ENCODE data around the gene AGO4. TPM values are rescaled to one million over a fixed set of nuclear protein-coding genes. Genes with fewer than 3 reads are reported as not detected.

AGO4 gene
- total RNA-seq, 1 experiment from 2014 or later: 12.8 TPM

GRCh38 chr1:35860696-35861095, 52.9 kb downstream of the AGO4 start:
- H2BK12ac ChIP-seq (ENCODE audit: insufficient read length, low read depth, low read length): no peak overlapping the region
- DNase-seq: no peak
- H4K8ac ChIP-seq (replicated peaks; ENCODE audit: insufficient read length, low read depth, low read length): no peak overlapping the region
- no peak overlapping the region for H2AK5ac ChIP-seq (ENCODE audit: insufficient read length, low read length)
- Mint-ChIP-seq H3K9me3 (no peaks in the 10 kb centered on the region), H3K4me1 (peaks cover 0 to 3% of the 10 kb centered on the region in 2 experiments; a peak in 1 of 4 replicates), H3K36me3 (ENCODE audit: insufficient read depth in 1 of 3, low read depth in 3 of 3) (peaks cover 0 to 7% (median 6%) of the 10 kb centered on the region in 3 experiments; a peak in 3 of 7 replicates), H3K27ac (no peak overlapping the region), H3K27me3 (ENCODE audit: low read depth) (no peaks in the 10 kb centered on the region), H3K4me3 (no peak overlapping the region)
- H3K4me2 ChIP-seq (ENCODE audit: insufficient read depth, insufficient read length, low read length): no peak overlapping the region
- no peak overlapping the region for H3K27ac ChIP-seq (ENCODE audit: insufficient read length, low read depth, low read length)
- H3K27me3 ChIP-seq (ENCODE audit: insufficient read depth, low read length): no peaks in the 10 kb centered on the region
- H3K23me2 ChIP-seq (ENCODE audit: insufficient read length, low read depth, low read length, poor library complexity, severe bottlenecking): no peaks in the 10 kb centered on the region
- H3K18ac ChIP-seq (ENCODE audit: insufficient read length, low read depth, low read length): no peak overlapping the region
- no peak overlapping the region for H4K91ac ChIP-seq (ENCODE audit: insufficient read length, low read depth, low read length)
- H3K9me3 ChIP-seq (ENCODE audit: control insufficient read depth, low read depth, low read length): no peaks in the 10 kb centered on the region
- no peak overlapping the region for H2BK20ac ChIP-seq (ENCODE audit: low read depth, low read length, poor library complexity, severe bottlenecking)
- no peaks in the 10 kb centered on the region for H3K4me1 ChIP-seq (ENCODE audit: insufficient read depth, low read length)
- no peaks in the 10 kb centered on the region for H3K79me1 ChIP-seq (ENCODE audit: insufficient read depth, low read depth, low read length, poor library complexity, severe bottlenecking)
- no peak overlapping the region for H3K4ac ChIP-seq (ENCODE audit: low read depth, low read length)
- H2BK5ac ChIP-seq (ENCODE audit: insufficient read length, low read length): no peak overlapping the region
- no peak overlapping the region for H4K5ac ChIP-seq (ENCODE audit: insufficient read length, low read depth, low read length)
- H3T11ph ChIP-seq (ENCODE audit: low read length): no peak overlapping the region
- H2AFZ ChIP-seq (ENCODE audit: low read length): no peak overlapping the region
- WGBS (ENCODE audit: extremely low coverage, insufficient read length, low lambda C conversion rate): no CpG with 5 or more reads among the region's 3 CpGs
- no peak overlapping the region for H3K14ac ChIP-seq (ENCODE audit: insufficient read depth, low read length)
- H3K56ac ChIP-seq (ENCODE audit: insufficient read length, low read depth, low read length): no peak overlapping the region
- no peak overlapping the region for H3K23ac ChIP-seq (ENCODE audit: insufficient read length, low read depth, low read length)
- H3K79me2 ChIP-seq (ENCODE audit: insufficient read depth, low read length): no peaks in the 10 kb centered on the region
- H2BK15ac ChIP-seq (ENCODE audit: low read depth, low read length): no peak overlapping the region
- H3K9ac ChIP-seq (ENCODE audit: extremely low read depth, insufficient read length, low read length): no peak overlapping the region
- H2BK120ac ChIP-seq (ENCODE audit: low read depth, low read length, poor library complexity, severe bottlenecking): no peak overlapping the region
- no peaks in the 10 kb centered on the region for H4K20me1 ChIP-seq (ENCODE audit: control insufficient read depth, insufficient read depth, insufficient read length)
- TF ChIP-seq CTCF (conservative IDR thresholded peaks at IDR 0.05): no peak

All from H9 (cell line).